Sigmoid colon (tissue), 4 donors: ENCODE measurements around the gene CRACR2A.

ENCODE experiments used
- POLR2A ChIP-seq, 2 donors: fragments of 450-650 bp; IDR thresholded peaks; one replicate each; pipeline ENCODE4 v1.6.1; 2016; ENCODE audit warnings: antibody characterized with exemption in 2 of 2, mild to moderate bottlenecking in 2 of 2, moderate library complexity in 2 of 2
- POLR2AphosphoS5 ChIP-seq, 4 donors: sonication (generic); formaldehyde crosslinking; IDR thresholded peaks; one replicate each; pipeline ENCODE4 v1.6.1; 2017; ENCODE audit warnings: antibody characterized with exemption in 4 of 4
- TF ChIP-seq, protein P1 (sequence below), 4 experiments: fragments of 450-650 bp in 3 of 4; fragments of 200-600 bp in 1 of 4; IDR thresholded peaks; one replicate each; pipeline ENCODE4 v1.5.1; 2016 to 2019; ENCODE audit warnings: antibody characterized with exemption in 4 of 4, mild to moderate bottlenecking in 3 of 4, moderate library complexity in 2 of 4

- TF ChIP-seq POLR2A (IDR thresholded peaks at IDR 0.05) (no peak), POLR2AphosphoS5 (IDR thresholded peaks at IDR 0.05) (no peak)
- TF ChIP-seq, protein P1, sequence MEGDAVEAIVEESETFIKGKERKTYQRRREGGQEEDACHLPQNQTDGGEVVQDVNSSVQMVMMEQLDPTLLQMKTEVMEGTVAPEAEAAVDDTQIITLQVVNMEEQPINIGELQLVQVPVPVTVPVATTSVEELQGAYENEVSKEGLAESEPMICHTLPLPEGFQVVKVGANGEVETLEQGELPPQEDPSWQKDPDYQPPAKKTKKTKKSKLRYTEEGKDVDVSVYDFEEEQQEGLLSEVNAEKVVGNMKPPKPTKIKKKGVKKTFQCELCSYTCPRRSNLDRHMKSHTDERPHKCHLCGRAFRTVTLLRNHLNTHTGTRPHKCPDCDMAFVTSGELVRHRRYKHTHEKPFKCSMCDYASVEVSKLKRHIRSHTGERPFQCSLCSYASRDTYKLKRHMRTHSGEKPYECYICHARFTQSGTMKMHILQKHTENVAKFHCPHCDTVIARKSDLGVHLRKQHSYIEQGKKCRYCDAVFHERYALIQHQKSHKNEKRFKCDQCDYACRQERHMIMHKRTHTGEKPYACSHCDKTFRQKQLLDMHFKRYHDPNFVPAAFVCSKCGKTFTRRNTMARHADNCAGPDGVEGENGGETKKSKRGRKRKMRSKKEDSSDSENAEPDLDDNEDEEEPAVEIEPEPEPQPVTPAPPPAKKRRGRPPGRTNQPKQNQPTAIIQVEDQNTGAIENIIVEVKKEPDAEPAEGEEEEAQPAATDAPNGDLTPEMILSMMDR (IDR thresholded peaks at IDR 0.05): no peak
Observed at GRCh38 chr12:3611860-3612703, 140.8 kb downstream of the CRACR2A start.
